HG02885 (cell line): Measurements from ENCODE around the gene KIF25.
"Not testable (repeated sequence)": the region's sequence is repeated elsewhere in the genome, so short reads cannot be mapped to it uniquely, and the experiment has no call there.

Source experiments
- ATAC-seq: cut with Tn5 transposase; IDR thresholded peaks from one replicate; pipeline ENCODE4 v1.9.1; 2021; ENCODE audit warnings: mild to moderate bottlenecking; ENCODE audit not compliant: unreplicated experiment, poor library complexity

KIF25 gene

DNA sequence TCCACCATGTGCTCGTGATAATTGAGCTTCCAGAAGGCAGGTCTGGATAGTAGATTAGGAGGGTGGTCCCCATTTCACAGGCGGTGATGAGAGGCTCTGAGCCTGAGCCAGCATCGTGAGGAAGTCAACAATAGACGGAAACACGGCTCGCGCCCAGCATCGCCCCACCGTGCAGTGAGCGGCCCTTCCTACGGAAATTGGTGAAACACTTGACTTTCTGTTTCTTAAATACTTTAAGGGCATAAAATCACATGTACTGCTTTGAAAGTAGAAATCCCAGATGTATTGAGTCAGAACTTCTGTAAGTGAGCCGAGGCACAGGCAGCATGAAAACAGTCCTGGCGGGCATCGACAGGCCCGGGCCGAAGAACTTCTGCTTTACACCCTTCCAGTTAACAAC, 4.3 kb upstream of the KIF25 start:
- no peak for ATAC-seq

DNA sequence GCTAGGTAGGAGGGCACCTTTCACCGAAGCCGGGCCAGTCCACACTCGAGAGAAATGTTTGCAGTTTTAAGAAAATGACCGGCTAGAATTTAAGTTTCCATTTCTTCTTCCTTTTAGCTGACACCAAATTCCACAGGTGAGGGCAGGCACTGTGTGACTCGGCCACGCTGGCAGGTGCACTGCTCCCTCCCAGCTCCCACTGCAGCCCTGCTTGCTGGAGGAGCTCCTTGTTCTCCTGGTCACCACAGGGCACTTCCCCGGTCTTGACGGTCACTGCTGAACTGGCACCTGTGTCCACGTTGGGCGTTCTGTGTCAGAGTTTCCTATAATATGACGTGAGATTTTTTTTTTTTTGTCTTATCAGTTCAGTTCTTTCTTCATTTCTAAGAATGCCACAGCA, 3.6 kb upstream of the KIF25 start:
- no peak for ATAC-seq

DNA sequence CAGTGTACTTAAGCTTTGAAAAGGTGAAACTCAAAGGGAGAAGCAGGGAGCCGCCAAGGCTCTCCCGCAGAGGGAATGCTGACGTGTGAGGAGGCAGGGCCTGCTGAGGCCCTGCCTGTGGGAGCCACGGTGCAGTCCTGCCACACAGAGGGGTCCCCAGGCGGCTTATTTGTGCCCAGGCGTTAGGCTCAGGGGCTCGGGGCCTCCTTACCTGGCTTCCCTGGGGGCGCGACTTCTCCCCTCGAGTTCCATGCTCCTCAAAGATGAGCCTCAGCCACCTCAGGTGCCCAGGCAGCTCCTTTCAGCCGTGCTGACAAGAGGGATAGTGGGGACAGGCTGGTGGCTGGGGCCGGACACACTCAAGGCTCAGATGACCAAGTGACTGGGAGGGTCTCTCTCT, 2.2 kb upstream of the KIF25 start:
- no peak for ATAC-seq

DNA sequence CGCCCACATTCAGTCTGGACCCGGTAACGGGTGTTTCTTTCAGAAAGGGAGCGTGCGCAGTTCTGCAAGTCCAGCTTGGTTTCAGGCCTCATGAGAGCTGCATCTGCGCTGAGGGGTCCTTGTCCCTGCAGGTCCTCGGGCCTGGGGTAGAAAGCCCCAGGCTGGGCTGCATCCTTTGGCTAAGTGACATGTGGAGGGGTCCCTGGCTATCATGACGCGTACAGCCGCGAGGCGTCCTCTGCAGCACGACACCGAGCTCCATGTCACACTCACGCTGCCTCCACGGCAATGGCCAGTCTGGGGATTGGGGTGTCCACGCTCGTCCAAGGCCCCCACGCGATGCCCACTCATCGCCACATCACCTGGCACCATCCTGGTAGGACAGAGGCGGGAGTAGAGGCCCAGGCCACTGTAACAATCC, 1.7 kb upstream of the KIF25 start:
- ATAC-seq = no peak

DNA sequence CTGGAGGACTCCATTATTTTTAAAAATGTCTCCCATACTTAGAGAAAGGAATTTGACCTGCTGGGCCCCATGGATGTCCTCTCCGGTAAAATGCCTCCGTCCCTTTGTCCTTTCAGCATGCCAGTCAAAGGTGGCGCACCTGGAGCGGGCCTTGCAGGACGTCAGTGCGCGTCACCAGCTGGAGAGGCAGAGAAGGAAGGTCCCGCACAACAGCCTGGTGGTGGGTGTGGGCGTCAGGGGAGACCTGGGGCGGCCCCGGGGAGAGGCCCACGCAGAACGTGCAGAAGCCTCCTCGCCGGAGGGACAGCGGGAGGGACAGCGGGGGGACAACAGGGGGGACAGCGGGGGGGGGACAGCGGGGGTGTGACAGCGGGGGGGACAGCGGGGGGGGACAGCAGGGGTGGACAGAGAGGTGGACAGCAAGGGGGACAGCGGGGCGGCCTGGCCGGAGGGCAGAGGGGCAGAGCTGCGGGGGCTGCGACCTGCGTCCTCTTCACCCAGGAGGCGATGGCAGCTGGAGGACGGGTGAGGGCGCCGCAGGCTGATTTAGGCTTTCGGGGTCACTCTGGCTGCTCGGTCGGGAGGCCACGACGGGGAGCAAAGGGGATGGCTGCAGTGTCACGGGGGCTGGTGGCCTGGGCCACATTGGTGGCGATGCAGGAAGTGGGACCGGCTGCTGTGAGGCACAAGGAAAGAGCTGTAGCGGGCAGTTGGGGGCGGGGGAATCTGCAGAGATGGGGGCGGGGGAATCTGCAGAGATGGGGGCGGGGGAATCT, 859 bp upstream of the KIF25 start:
- ATAC-seq = no peak

DNA sequence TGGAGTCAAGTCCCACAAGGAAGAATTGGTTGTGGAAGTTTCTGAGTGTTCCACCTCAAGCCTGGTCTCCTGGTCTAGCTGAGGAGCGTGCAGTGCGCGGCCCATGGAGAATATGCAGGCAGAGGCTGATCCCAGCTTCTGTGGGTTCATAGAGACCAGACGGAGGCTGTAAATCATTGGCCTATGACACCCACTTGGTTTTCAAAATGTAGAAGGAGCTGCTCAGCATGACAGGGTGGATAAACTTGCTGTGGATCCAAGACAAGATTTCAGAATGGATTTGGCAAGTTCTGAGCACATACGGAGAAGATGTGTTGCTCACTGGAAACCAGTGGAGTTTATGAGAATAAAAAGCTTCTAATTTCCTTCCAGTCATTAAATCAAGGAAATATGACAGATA, 744 bp downstream of the KIF25 start:
- ATAC-seq = no peak

DNA sequence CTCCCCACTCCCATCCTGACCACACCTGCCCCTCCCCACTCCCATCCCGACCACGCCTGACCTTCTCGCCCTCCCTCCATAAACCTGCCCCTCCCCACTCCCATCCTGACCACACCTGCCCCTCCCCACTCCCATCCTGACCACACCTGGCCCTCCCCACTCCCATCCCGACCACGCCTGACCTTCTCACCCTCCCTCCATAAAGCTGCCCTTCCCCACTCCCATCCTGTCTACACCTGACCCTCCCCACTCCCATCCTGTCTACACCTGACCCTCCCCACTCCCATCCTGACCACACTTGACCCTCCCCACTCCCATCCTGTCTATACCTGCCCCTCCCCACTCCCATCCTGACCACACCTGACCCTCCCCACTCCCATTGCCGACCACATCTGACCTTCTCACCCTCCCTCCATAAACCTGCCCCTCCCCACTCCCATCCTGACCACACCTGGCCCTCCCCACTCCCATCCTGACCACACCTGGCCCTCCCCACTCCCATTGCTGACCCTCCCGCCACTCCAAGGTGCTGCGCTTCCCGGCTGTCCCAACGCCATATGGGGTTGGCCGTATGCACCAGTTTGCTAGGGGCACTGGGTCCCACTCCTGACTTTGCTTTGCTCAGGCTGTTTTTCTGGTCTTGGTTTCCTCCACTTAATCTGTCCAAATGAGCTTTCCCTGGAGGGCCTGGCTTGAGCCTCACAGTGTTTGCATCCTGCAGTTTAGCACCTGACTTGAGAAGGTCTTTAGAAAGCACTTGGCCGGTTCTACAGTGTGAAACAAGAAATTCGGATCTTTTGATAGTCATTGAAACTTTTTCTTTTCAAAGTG, 2.9 kb downstream of the KIF25 start:
- ATAC-seq = no peak

DNA sequence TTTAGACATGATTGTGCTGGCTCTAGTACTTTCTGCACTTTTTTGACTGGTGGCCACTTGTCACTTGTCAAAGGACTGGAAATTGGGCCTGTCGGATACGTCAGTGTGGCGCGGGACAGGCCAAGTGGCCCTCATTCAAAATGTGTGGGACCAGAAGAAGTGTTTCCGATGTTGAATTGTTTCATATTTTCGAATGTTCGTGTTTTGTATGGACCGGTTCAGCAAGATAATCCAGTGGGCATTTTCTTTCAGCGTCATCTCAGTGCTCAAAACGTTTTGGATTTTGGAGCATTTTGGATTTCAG, 3.5 kb downstream of the KIF25 start:
- no peak for ATAC-seq

DNA sequence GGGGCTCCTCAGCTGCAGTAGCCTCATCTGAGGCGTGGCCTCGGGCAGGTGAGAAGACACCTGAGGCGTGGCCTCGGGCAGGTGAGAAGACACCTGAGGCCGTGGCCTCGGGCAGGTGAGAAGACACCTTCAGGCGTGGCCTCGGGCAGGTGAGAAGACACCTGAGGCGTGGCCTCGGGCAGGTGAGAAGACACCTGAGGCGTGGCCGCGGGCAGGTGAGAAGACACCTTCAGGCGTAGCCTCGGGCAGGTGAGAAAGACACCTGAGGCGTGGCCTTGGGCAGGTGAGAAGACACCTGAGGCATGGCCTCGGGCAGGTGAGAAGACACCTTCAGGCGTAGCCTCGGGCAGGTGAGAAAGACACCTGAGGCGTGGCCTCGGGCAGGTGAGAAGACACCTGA, 4.0 kb downstream of the KIF25 start:
- ATAC-seq = not testable (repeated sequence)

DNA sequence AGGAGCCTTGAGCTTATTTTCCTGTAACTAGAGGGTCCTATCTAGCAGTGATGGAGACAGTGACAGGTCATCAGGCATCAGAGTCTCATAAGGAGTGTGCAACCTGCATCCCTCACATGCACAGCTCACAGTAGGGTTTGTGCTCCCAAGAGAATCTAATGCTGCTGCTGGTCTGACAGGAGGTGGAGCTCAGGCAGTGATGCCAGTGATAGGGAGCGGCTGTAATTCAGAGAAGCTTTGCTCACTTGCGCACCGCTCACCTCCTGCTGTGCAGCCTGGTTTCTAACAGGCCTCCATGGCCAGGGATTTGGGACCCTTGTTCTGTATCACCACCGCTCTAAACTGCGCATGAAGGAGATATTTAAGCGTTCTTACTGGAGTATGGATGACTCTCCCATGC, 5.3 kb downstream of the KIF25 start:
- no peak for ATAC-seq

DNA sequence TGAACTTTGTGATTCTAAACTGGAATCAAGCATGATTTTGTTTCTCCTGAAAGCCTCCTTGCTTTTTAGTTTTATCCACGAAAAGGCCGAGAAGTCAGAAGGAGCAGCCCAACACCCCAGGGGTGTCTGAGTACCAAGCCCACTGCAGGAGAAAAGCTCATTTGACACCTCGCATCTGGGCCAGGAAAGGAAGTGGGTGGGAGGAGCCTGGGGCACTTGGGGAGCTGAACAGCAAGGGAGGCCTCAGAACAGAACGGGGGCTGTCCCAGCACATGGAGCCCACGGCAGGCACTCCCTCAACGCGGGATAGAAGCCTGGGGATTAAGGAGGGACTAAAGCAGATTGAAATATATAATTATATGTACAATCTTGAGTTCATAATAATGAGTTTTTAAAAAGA, 6.6 kb downstream of the KIF25 start:
- no peak for ATAC-seq

DNA sequence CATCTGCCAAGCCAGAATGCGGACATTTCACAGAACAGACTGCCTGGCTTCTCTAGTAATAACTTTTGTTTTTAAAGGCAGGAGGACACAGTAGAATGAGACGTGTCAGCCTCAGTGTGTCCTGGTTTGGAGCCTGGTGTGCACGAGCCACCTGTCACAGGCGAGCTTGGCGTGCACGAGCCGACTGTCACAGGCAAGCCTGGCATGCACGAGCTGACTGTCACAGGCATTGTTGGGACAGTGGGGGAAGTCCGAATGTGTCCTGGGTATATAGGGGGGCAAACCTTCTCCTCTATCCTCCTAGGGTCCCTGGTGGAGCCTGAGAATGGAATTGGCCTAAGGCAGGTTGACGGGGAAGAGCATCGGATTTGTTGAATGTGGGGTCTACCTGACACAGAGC, 7.5 kb downstream of the KIF25 start:
- no peak for ATAC-seq

DNA sequence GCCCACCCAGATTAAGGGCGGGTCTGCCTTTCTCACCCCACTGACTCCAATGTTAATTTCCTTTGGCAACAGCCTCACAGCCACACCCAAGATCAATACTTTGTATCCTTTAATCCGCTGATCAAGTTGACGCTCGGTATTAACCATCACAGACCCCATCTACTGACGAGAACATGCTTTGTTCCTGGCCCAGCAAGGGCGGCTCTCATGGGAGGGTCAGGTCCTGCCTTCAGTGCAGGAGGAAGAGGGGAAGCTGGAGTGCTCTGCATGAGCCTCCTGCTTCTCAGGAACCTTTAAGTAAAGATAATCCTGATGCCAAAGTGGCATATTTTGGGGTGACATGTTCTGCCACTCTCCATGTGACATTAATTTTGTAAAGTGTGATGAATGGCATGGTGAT, 8.3 kb downstream of the KIF25 start:
- no peak for ATAC-seq

DNA sequence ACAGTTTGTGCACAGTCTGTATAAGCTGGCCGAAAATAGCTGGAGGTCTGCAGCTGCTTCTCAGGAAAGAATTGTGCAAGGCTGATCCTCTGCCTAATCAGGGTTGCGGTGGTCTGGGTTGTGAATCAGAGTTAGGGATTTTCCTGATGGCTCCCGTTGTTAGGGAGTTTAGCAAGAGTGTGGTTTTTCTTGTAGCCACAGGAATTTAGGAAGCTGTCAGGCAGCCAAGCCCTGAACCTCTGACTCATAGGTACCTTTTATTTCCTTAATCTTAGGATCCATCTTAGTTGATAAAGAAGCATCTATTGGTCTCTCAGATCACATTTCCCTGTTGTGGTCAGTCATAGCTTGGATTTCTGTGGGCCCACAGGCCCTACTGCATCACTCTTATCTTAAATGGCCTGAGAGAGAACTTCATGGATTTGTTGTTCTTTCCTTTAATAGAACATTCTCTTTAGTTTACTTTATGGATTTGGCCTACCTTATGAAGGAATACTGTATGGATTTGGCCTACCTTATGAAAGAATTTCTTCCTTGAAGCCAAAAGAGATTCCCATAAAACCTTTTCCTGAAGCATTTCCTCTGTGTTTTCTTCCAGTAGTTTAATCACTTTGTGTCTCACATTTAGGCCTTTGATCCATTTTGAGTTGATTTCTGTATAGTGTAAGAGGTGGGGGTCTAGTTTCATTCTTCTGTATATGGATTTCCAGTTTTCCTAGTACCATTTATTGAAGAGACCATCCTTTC, 10.3 kb downstream of the KIF25 start:
- ATAC-seq = no peak

DNA sequence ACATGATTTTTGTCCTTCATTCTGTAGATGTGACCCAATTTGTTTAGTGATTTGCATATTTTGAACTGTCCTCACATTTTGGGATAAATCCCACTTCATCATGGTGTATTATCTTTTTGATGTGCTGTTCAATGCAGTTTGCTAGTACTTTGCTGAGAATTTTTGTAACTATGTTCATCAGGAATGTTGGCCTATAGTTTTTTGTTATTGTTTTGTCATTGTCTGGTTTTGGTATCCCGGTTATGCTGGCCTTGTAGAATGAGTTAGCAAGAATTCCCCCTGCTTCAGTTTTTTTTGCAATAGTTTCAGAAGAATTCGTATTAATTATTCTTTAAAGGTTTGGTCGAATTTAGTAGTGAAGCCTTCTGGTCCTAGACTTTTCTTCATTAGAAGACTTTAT, 11.9 kb downstream of the KIF25 start:
- ATAC-seq = no peak

DNA sequence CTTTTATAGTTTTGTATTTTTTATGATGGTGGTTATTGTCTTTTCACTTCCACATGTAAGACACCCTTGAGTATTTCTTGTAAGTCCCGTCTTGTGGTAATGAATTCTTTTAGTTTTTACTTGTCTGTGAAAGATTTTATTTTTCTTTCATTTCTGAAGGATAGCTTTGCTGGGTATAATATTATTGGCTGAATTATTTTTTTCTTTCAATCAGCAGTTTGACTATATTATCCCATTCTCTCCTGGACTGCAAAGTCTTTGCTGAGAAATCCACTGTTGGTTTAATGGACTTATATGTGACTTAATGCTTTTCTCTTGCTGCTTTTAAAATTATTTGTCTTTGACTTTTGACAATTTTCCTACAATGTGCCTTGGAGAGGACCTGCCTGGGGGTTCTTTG, 13.8 kb downstream of the KIF25 start:
- ATAC-seq = no peak

DNA sequence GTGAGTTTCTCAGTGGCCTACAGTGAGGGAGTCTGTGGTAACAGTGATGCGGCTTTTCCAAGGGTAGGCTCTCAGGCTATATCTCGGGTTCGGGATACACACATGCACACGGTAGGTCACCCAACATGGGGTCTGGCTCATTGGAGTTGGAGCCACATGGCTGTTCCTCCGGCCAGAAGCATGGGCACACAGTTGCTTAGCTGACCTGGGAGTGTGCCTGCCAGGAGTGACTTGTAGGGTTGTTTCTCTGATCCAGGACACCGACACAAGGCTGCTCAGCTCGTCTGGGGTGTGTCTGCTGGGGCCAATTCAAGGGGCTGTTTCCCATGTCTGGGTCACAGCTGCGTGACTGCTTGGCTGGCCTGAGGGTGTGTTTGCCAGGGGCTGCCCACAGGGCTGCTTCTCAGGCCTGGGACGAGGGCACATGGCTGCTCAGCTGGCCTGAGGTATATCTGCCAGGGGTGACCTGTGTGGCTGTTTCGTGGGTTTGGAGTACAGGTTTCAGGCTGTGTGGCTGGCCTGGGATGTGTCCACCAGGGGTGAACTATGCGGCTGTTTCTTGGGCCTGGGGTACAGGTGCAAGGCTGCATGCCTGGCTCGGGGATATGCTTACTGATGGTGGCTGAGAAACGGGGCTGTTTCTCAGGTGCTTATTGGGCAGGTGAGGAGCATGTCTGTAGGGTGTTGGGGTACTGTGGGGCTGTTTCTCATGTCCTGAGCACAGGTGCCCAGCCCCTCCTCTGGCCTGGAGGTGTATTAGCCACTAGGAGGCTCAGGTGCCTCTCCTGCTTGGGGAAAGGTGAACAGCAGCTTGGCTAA, 15.2 kb downstream of the KIF25 start:
- ATAC-seq = no peak

DNA sequence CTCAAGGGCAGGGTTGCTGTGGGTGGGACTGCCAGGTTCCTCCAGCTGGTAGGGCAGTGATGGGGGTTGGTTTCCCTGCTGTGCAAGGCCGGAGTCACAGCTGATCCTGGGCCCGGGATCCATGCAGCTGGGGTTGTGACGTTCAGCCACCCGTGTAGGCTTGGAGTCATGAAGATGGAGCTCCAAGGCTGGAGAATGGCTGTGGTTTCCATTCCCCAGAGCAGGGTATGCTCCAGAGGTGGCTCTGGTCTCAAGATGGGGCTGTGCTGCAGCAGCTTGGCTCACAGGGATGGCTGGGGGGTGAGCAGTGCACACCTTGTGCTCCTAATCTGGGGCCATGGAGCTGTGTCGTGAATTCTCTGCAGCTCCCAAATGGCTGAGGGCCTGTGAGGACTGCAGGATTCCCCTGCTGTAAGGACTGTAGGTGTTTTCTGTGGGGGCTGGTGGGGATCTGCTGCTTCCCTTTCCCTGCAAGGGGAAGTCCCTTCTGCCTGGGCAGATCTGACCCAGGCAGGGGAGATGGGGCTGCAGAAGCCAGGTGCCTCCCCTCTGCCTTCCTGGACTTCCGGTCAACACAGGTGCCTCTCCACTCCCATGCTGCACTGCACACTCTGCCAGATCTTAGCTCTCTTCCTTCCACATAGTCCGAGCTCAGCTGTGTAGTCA, 15.9 kb downstream of the KIF25 start:
- no peak for ATAC-seq

DNA sequence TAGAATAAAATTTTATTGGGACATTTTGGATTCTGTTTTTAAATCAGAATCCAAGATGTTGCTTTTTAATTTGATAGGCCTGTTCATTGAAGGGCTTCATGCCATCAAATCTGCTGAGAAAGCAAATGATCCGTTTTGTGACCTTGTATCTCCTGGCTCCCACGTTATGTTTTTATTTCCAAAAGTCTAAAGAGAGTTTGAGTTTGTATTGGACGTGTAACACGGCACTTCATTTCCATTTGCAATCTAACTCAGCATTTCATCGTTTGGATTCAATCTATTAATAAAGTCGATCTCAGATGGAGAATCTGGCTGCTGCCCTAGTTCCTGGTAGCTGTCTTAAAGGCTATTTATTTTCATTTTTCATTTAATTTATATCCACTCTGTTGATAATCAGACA, 17.0 kb downstream of the KIF25 start:
- no peak for ATAC-seq

DNA sequence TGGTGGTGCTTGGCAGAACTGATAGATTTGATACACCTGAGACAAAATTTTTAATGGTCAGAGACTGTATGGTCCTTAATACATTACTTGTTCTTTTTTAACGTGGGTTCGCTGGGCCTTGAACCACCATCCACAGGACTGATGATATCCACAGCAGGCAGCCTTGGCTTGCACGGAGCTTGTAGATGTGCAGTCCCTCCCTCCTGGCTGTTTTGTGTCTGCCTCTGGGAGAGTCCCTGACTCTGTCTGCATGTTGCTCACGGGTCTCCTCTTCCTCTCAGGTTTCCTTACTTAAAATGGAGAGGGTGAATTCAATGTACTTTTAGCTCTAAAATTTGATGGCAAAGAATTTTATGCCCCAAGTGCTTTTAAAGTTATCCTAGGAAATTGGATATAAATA, 17.5 kb downstream of the KIF25 start:
- ATAC-seq = no peak
